HTR-8/SVneo (cell line): ENCODE measurements around the gene BLOC1S3.

Experiments used
- DNase-seq: peaks from one replicate; pipeline ENCODE4 v3.0.0; 2011; ENCODE audit warnings: low spot score, mixed read lengths; ENCODE audit not compliant: insufficient read length
- FAIRE-seq: peaks from 2 replicates; lab custom pipeline; 2011; peaks lifted over from hg19 to GRCh38; lab: Jason Lieb, UNC

The BLOC1S3 gene

DNA sequence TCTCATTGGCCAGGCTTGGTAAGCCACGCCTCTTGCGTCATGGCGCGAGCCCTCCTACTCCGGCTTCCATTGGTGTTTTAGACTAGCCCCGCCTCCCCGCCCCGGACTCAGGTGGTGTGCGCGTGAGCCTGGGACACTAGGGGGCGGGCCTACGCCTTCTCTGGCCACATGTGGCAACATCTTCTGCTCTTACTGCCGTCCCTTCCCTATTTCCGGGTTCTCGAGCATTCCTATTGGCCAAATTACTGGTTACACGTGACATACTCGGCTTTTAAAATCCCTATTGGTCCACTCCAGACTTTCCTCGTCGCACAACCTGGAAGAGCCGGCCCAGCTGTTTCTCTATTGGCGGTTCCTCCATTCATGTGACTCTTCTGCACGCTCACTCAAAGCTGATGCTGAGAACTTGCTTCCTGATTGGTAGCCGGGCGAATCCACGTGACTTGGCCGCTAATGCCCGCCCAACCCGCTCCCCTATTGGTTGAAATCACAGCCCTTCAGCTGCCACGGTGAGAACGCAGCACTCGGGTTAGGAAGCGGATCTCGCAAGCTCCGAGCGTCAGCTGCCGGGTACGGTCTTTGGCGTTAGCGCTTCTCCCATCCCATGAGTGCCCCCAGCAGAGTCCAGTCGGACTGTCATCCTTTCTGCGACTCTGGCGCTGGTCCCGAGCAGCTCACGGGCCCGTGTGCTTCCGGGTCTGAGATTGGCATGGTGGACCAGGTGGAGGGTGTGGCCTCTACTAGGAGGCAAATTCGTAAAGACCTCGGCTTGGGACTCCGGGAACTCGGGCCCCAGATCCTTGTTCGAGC is at the start of gene BLOC1S3:
BLOC1S3 (plus strand) TSS at position 523 of the 810 bp plus-strand sequence. CDS start 513 bp downstream, outside the sequence.
- FAIRE-seq: peak; percentile 92
- peak; percentile 99 for DNase-seq

GRCh38 chr19:45128806-45129205 is 49.8 kb upstream of the BLOC1S3 start:
- no peak for DNase-seq
- FAIRE-seq: no peak

GRCh38 chr19:45130236-45130635 is 48.3 kb upstream of the BLOC1S3 start:
- FAIRE-seq: no peak
- DNase-seq: no peak

DNA sequence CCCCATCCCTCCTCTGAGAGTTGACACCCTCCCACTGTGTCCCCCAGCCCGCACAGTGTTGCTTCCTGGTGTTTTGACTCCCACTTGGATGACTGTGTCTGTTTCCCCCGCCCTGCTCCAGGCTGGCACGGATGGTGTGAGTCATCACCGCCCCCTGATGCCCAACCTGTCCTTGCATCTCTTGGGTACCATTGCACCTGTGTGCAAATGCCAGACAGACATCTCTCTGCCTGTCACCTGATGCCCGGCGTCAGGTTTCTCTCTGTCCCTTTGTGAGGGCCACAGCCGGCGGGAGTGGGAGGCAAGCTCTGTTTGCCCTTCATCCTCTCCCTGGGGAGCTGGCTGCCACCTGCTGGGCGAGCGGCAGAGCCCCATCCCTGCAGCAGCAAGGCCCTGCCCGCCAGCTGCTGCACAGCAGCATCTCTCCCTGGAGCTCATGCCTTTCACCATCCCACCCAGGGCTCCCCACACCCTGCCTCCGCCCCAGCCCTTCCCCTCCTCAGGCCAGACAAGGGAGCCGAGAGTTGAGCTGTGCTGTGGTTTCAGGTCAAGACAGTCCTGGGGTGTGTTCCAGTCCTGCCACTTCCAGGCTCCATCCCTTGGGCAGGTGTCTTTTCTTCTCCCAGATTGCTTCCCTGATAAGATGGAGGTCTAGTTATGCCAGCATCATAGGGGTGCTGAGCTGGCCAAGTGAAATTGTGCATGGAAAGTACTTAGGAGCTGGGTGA is 47.5 kb upstream of the BLOC1S3 start:
- peak; percentile 26 for DNase-seq
- FAIRE-seq: peak; percentile 69

GRCh38 chr19:45133661-45134060 is 44.9 kb upstream of the BLOC1S3 start:
- DNase-seq: no peak
- no peak for FAIRE-seq

- FAIRE-seq (no peak), DNase-seq (no peak)
Observed at GRCh38 chr19:45135176-45135885, 43.3 kb upstream of the BLOC1S3 start.

- no peak for FAIRE-seq
Observed at GRCh38 chr19:45136507-45137178, 41.9 kb upstream of the BLOC1S3 start.

GRCh38 chr19:45137179-45137761 is 41.3 kb upstream of the BLOC1S3 start:
- FAIRE-seq (no peak), DNase-seq (no peak)

More at GRCh38 chr19:45136507-45137178, 41.9 kb upstream of the BLOC1S3 start:
- DNase-seq: no peak

DNA sequence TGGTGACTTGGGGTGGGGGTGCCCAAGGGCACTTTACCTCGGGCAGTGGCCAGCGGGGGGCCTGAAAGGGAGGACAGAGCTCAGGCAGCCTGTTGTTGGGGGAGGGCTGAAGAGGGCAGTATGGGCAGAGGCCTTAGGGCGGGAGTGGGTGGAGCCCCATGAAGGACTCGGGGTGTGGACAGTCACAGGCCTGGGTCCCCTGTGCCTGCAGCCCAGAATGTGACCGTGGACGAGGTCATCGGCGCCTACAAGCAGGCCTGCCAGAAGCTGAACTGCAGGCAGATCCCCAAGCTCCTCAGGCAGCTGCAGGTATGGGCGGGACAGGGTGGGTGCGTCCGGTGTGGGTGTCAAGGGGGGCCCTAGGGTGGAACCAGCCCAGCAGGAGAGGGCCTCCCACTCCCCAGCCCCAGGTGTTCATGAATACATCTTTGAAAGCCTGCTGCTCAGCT is 40.3 kb upstream of the BLOC1S3 start:
- no peak for DNase-seq
- FAIRE-seq: no peak

DNA sequence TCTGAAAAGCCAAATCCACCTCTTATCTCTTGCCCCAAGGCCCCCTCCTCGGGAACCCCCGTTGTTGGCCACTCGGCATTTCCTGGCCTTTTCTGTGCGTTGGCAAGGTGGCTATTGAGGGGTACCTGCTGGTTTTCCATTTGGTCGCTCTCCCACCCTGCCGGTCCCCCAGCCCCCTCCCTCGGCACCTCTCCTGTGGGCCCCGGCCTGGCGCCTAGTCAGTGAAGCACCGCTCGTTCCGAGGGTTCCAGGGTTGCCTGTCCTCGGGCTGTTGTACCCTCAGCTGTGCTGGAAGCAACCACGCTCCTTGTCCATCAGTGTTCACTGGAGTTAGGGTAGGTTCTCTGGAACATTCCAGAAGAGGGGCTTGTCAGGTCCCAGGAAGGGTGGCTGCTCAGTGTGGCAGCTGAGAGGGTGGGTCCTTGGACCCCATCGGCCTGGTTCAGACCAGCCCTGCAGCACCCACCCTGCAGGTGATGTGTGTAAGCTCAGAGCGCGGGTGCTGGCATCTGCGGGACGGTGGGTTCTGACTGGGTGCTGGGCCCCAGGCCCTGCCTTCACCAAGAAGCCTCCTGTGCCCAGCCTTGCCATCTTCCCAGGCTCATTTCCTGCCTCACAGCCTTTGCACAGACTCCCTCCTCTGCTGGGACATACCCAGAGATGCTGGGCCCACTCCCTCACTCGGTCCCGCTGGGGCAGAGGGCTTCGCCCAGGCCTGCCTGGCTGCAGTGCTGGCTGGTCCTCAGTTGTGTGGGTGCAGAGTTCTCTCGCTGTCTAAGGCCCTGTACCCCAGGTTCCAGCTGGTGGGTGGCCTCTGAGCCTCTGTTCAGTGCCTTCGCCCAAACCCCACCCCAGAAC is 39.1 kb upstream of the BLOC1S3 start:
- DNase-seq: no peak

DNA sequence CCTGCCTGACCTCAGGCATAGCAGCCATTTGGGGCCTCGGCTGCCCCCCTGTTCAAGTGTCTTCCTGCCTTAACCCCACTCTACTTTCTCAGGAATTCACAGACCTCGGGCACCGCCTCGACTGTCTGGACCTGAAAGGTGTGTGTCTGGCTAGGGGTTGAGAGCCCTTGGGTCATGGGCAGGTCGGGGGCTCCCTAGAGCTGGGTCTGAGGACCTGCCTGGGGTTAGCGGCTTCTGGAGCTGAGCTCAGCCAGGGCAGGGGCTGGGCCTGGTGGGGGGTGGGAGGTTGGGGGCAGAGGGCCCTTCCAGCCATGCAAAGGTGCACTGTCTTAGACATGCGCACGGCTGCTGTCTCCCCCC is 38.5 kb upstream of the BLOC1S3 start:
- FAIRE-seq: no peak
- DNase-seq: no peak

More for the DNA sequence above, 39.1 kb upstream of the BLOC1S3 start:
- no peak for FAIRE-seq

- DNase-seq: no peak
- no peak for FAIRE-seq
Observed at GRCh38 chr19:45140533-45140932, 38.1 kb upstream of the BLOC1S3 start.

- no peak for DNase-seq
- no peak for FAIRE-seq
Observed at GRCh38 chr19:45141203-45141900, 37.2 kb upstream of the BLOC1S3 start.

DNA sequence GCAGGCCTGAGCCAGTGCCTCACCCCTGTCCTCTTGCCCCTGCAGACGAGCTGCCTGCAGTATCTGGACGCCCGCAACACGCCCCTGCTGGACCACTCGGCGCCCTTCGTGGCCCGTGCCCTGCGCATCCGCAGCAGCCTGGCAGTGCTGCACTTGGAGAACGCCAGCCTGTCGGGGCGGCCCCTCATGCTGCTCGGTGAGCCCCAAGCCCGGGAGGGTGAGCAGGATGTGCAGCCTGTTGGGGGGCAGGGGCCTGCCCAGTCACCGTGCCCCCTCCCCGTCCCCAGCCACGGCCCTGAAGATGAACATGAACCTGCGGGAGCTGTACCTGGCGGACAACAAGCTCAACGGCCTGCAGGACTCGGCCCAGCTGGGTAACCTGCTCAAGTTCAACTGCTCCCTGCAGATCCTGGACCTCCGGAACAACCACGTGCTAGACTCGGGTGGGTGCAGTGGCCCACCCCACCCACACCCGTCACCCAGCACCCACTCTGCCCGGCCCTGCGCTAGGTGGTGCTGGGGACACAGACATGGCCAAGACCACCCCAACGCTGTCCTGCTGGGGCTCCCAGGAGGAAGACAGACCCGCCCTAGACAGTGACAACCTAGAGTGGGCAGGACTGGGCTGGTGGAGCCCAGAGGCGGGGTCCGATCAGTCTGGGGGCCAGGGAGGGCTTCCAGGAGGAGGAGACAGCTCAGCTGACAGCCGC is 36.4 kb upstream of the BLOC1S3 start:
- FAIRE-seq: no peak
- DNase-seq: no peak

GRCh38 chr19:45142726-45143110 is 35.9 kb upstream of the BLOC1S3 start:
- no peak for FAIRE-seq
- DNase-seq: no peak

GRCh38 chr19:45144431-45145269 is 33.9 kb upstream of the BLOC1S3 start:
- FAIRE-seq (no peak), DNase-seq (no peak)
